ENCODE results near the gene FFAR3.

FFAR3 gene, protein sequence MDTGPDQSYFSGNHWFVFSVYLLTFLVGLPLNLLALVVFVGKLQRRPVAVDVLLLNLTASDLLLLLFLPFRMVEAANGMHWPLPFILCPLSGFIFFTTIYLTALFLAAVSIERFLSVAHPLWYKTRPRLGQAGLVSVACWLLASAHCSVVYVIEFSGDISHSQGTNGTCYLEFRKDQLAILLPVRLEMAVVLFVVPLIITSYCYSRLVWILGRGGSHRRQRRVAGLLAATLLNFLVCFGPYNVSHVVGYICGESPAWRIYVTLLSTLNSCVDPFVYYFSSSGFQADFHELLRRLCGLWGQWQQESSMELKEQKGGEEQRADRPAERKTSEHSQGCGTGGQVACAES

GRCh38 chr19:35357867-35358573, at the start of gene FFAR3:
FFAR3 (plus strand) TSS chr19:35358460; CDS start chr19:35358891, 431 bp downstream.
- no peak for DNase-seq

DNA sequence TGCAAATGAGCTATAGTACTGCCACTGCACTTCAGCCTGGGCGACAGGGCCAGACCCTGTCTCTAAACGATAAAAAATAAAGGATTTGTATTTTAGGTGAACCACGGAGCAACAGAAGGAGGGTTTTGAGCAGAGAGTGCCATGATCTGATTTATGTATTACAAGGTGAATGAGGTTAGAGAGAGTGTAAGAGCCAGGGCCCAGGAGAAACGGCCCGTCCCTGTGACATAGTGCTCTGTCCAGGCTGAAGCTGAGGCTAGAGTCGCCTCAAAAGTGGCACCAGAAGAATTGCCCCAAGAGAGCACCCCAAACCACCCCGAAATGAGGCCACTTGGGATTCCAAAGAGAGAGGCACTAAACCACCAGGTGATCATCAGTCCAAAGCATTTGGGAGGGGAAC, 49.4 kb upstream of the FFAR3 start:
- no peak for DNase-seq

DNA sequence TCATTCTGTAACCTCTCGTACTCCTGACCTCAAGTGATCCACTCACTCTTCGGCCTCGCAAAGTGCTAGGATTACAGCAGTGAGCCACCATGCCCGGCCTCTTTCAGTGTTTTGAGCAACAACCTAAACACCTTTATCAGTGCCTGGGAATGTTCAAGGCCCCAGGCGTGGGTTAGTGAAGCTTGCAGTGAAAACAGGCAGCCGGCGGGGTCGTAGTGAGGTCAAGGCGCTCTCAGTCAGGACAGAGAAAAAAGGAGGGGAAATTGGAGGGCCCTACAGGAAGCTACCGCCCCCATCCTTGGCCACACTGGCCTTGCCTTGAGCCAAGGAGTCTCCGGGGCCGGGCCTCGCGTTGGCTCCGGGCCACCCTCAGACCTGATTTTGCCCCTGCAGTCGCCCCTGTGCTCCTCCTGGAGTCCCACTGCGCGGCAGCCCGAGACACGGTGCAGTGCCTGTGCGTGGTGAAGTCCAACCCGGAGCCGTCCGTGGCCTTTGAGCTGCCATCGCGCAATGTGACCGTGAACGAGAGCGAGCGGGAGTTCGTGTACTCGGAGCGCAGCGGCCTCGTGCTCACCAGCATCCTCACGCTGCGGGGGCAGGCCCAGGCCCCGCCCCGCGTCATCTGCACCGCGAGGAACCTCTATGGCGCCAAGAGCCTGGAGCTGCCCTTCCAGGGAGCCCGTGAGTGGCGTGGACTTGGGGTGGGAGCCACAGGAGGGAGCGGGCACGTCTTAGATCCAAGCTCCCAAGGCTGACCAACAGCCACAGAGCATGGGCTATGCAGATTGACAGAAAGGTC, 48.6 kb upstream of the FFAR3 start:
- DNase-seq: no peak

DNA sequence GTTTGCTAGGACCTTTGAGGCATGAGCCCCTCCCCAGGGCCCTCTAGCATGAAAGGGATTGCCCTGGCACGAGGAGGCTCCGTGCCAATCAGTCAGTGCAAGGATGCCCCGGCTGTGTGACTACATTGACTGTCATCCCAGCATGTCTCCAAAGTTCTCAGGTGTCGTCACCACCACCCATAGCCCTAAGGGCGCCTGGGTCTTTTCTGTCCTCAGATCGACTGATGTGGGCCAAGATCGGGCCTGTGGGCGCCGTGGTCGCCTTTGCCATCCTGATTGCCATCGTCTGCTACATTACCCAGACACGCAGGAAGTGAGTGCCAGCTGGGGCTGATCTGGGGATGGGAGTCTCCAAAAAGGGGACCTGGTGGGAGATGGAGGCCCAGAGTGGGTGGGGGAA, 47.9 kb upstream of the FFAR3 start:
- no peak for DNase-seq

GRCh38 chr19:35310811-35311465, 47.3 kb upstream of the FFAR3 start:
- no peak for DNase-seq

DNA sequence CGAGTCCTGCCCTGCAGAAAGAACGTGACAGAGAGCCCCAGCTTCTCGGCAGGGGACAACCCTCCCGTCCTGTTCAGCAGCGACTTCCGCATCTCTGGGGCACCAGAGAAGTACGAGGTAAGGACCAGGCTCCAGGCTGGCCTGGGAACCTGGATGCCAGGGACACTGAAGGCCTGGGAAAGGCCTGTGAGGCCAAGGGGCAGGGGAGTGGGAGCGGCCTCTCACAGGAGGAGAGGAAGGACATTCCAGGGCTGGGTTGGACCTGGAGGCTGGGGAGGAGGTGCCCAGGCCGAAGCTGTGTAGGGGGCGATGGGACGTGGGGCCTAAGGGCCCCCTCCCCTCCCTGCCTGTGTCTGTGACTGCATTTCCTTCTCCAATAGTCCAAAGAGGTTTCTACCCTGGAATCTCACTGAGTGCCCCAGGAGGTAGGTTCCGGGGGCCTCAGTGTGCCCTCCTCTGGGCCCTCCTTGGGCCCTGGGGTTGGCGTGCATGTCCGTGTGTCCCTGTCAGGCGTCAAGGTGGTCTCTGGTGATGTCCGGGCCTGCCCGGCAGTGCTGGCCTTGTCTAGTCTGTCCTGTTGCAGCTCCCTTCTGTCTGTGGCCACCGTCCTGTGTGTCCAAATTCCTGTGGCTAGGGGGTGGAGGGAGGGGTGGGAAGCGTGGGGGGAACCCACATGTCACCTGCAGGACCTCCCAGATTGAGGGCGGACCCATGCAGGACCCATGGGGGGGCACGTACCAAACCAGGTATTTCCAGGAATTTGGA, 46.2 kb upstream of the FFAR3 start:
- DNase-seq: no peak

- DNase-seq: no peak
Measured at GRCh38 chr19:35313587-35313986, 44.7 kb upstream of the FFAR3 start.

DNA sequence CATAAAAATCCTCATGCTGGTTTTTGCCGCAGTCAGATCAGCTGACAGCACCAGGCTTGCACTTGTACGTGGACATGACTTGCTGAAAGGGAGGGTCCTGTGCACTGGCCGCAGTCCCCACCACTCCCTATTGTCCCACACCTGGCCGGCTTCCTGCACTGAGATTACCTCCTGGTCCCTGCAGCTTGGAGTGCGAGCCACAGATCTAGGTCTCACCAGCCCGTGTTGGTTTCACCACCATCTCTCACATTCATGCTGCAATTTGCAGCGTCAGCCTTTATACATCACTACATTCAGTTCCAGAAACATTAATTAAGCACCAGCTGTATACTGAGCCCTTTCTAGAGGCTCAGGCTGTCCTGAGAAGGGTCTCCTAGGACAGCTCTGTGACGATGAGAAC, 44.2 kb upstream of the FFAR3 start:
- no peak for DNase-seq

DNA sequence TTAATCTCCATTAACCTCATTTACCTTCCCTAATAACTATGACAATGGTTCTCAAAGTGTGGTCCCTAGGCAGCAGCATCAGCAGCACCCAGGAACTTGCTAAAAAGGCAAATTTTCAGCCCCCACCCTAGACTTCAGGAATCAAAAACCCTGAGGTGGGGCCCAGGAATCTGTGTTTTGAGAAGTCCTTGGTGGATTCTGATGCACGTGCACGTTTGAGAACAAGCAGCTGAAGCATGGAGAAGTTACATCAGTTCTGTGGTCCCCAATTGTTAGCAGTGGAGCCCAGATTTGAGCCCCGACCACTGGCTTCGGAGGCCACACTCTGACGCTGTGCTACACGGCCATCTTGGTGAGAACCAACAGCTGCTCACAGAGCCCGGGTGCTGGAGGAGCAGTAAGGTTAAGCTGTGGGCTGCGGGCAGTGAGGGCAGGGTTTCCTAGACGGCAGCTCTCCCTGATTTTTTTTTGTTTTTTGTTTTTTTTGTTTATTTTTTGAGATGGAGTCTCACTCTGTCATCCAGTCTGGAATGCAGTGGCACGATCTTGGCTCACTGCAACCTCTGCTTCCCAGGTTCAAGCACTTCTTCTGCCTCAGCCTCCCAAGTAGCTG, 43.3 kb upstream of the FFAR3 start:
- no peak for DNase-seq

- DNase-seq: no peak
Measured at GRCh38 chr19:35315883-35316282, 42.4 kb upstream of the FFAR3 start.

- no peak for DNase-seq
Measured at GRCh38 chr19:35316560-35316959, 41.7 kb upstream of the FFAR3 start.

GRCh38 chr19:35317464-35318043, 40.7 kb upstream of the FFAR3 start:
- DNase-seq: no peak

DNA sequence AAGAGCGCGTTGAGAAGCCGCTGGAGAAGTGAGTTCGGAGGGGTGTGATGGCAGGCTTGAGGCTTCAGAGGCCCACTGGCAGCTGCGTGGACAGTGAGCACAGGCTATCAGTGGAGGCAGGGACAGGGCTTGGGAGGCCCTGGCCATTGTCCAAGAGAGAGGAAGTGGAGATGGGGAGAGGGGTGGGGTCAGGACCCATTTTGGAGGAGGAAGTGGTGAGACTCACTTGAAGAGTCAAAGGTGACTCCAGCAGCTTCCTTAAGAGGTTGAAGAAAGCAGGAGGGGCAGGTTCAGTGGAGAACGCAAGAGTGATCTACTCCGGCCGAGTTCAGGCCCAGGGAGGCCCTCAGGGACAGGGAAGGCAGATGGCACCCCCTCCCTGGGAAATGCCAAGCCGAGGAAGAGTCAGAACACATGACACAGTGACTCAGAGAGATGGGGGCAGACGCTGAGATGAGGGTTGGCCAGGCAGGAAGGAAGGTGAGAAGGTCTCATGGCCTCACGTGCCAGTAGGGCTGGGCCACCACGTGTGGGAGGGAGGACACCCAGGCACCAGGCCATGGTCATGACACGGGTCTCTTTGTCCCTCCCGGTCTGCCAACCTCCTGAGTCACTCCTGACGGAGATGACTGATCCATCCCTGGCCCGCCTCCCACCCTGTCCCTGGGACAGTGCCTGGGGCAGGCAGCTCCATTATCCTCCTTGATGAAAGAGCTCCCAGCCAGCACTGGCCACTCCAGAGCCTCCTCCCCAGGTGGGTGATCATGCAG, 39.4 kb upstream of the FFAR3 start:
- DNase-seq: peak; percentile 85 to 91

DNA sequence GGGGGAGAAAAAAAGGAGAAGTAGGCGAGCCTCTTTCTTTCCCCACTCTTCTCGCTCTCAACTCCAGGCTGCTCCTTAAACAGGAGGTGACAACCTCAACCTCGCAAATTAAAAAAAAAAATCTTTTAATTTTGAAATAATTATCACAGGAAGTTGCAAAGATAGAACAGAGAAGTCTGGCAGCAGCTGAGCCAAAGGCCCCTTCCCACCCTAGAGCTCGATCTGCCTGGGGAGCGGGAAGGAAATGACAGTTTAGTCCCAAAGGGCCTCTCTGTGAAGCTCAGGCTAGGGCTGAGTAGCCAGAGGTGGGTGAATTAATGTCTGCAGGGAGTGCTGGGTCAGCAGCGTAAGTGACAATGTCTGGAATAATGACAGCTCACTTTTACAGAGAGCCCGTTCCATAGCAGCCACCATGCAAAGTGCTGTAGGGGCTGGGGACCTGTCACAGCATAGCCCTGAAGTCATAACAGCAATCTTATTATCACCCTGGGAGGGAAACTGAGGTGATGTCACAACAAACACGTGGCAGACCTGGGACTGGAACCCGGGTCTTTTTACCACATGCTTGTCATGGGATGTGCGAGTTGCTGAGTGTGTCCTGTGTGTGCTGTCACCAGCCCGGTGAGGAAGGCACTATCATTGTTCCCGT, 38.1 kb upstream of the FFAR3 start:
- no peak for DNase-seq

DNA sequence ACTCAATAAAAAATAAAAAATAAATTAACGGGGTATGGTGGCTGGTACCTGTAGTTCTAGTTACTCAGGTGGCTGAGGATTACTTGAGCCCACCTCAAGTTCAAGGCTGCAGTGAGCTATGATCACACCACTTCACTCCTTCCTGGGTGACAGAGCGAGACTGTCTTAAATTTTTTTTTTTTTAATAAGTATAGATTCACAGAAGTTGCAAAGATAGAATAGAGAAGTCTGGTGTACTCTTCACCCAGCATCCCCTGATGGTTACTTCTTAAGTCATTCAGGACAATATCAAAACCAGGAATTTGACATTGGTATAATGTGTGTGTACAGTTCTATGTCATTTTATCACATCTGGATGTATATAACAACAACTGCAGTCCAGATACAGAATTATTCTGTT, 37.0 kb upstream of the FFAR3 start:
- no peak for DNase-seq

DNA sequence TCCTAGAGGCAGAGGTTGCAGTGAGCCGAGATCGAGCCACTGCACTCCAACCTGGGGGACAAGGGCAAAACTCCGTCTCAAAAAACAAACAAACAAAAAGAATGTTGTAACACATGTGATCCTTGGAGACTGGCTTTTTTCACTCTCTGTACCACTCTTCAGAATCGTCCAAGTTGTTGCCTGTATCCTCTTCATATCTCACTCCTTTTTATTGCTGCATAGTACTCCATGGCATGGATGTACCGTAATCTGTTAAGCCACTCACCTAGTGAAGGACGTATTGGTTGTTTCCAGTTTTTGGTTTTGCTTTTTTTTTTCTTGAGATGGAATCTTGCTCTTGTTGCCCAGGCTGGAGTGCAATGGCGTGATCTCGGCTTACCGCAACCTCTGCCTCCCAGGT, 36.2 kb upstream of the FFAR3 start:
- DNase-seq: no peak

DNA sequence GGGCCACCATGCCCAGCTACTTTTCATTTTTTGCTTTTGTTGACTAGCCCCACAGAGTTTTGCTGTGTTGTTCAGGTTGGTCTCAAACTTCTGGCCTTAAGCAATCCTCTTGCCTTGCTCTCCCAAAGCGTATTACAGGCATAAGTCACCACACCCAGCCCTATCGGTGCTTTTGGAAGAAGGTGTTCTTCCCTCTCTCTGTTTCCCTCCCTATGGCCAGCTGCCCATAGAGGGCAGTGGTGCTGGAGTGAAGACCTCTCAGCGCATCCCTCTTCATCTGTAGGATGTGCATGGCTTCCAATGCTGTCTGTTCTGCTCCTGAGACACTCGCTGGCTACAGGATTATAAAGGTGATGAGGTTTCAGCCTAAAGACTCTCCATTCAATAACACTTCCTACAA, 30.6 kb upstream of the FFAR3 start:
- DNase-seq: no peak

DNA sequence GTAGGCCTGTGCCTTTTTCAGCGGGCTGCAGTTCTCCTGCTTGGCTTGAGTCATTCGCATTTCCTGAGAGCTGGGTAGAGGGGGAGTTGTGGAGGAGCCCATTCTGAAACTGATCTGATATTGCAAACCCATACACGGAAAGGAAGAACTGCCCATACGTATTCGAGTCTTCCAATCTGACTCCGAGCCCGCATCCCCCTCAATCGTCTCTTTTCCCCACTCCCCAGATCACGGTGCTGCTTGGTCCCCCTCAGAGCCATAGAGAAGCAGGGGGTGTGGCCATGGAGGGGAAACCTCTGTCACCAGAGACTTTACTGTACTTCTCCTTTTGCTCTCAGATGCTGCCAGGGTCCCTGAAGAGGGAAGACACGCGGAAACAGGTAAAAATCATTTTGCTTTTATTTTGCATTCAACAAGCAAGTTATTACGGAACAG, 29.4 kb upstream of the FFAR3 start, which contains the start of gene CD22:
Gene CD22 (plus strand): TSS at position 337 of the 435 bp plus-strand sequence. CDS start 2,854 bp downstream, outside the sequence.
- no peak for DNase-seq

- no peak for DNase-seq
Measured at GRCh38 chr19:35329323-35329722, 28.9 kb upstream of the FFAR3 start.

- DNase-seq: no peak
Measured at GRCh38 chr19:35330475-35330874, 27.8 kb upstream of the FFAR3 start.
